Stimulated activated CD8-positive, alpha-beta memory T cell treated with anti-CD3 and anti-CD28 coated beads, Interleukin-7, amount 100 ng/mL, for 4 hours (primary cell): ENCODE data around the gene CCDC194.

Experiments
- DNase-seq, 2 donors: peaks; one replicate each; pipeline ENCODE4 v3.0.0-alpha.2; 2020; ENCODE audit warnings: low read depth in 2 of 2

Gene CCDC194

DNA sequence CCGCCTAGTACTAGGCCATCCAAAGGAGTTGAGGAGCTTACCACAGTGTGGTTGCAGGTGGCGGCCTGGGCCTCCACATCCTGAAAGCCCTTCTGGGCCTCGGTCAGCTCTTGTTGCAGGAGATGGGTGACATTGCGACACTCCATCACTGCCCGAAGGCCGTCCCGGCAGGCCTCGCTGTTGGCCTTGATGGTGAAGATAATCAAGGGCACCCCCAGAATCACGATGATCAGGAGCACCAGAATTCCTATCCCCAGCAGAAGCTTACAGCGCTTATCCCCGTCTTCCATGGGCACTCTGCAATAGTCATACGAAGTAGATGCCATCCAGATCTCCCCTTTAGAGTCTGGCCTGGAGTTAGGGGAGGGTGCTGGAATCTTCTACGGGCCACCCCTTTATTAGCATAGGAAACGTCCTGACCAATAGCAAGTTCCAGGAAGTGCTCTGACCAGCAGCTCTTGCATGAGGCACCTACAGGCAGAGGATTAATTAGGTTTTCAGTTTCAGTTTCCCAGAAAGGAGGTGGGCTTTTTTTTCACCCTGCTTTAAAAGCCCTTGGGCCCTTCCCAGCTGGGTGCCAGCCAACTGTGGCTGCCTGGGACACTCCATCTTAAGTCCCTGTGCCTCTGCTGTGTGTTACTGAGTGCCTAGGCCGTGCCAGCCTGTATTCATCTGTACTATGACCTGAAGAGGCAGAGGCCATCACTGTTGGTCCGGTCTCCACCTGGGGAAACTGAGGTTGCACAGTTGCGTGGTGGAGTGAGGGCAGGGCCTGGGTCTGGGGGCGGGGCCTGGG, 11.5 kb upstream of the CCDC194 start, which contains the start of gene BST2:
BST2 (minus strand) TSS at position 381 of the 796 bp plus-strand sequence; CDS start at position 326, 55 bp downstream.
- DNase-seq = peak in 1 of 2 donors; percentile 36

- no peak for DNase-seq
Observed at GRCh38 chr19:17404621-17405249, 10.7 kb upstream of the CCDC194 start.

DNA sequence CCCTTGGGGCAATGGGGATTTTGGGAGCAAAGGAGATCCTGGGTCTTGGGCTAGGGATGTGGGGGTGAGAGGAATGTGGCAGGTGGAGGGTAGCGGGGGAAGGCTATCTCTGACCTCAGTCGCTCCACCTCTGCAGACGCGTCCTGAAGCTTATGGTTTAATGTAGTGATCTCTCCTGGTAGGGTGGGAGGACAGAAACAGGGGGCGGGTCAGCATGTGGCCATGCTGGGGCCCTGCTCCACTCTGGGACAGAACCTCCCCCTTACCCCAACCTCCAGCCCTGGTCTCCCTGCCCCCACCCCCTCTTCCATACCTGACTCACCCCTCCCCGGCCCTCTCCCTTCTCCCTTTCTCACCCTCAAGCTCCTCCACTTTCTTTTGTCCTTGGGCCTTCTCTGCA, 10.0 kb upstream of the CCDC194 start:
- no peak for DNase-seq

- no peak for DNase-seq
Observed at GRCh38 chr19:17402982-17403855, 9.2 kb upstream of the CCDC194 start.

DNA sequence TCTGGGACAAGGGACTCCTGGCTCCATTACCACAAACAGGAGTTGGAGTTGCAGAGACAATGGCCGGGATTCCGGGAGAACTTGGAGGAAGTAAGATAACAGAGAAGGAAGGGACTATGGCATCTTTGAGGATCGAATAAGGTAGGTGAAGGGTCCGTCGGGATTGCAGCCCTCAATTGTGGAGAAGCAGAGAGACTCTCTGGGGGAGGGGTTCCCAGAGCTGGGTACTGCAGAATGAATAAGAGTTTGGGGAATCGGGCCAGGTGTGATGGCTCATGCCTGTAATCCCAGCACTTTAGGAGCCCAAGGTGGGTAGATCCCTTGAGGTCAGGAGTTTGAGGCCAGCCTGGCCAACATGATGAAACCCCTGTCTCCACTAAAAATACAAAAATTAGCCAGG, 7.6 kb upstream of the CCDC194 start:
- no peak for DNase-seq

DNA sequence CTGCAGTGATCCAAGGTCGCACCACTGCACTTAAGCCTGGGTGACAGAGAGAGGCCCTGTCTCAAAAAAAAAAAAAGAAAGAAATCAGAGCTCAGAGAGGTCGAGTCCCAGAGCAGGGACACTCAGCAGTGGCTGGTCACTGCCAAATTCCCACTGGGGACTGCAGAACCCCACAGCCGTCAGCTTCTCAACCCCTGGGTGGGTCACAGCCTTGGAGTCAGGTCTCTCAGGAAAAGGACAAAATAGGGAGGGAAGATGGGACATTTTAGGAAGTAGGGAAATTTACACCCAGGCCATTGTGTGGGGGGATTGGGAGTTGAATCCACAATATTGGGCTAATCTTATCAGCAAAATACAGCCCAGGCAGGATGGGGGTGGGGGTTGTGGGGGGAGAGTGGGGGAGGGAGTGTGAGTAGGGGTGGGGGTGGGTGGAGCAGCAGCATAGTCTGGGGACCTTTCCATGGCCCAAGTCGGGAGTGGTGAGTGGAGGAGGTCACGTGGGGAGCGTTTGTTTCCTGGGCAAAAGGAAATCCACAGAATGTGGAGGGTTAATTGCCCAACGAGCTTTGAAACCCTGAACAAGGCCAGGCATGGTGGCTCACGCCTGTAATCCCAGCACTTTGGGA, 5.0 kb upstream of the CCDC194 start:
- no peak for DNase-seq

DNA sequence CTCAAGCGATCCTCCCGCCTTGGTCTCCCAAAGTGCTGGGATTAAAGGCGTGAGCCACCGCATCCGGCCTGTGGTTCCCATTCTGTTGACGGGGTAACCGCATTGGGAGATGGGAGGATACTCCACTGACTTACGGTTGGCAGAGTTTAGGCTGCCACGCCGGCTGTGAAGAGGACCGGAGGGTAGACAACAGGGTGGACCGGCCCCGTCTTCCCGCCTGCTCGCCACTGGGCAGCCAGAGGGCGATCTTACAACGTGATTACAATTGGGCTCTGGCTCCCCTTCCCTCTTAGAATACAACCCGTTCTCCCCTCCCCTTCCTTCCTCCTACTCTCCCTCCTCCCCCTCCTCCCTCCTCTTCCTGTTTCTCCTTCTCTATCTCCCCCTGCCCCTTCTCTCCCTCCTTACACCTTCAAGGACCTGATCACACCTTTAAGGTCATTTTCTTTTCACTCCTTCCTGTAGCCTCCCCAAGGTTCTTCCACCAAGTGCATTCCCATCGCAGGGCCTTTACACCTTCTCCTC, 957 bp upstream of the CCDC194 start:
- peak in 1 of 2 donors; percentile 40 for DNase-seq

- no peak for DNase-seq
Observed at GRCh38 chr19:17393002-17393401, 994 bp downstream of the CCDC194 start.

DNA sequence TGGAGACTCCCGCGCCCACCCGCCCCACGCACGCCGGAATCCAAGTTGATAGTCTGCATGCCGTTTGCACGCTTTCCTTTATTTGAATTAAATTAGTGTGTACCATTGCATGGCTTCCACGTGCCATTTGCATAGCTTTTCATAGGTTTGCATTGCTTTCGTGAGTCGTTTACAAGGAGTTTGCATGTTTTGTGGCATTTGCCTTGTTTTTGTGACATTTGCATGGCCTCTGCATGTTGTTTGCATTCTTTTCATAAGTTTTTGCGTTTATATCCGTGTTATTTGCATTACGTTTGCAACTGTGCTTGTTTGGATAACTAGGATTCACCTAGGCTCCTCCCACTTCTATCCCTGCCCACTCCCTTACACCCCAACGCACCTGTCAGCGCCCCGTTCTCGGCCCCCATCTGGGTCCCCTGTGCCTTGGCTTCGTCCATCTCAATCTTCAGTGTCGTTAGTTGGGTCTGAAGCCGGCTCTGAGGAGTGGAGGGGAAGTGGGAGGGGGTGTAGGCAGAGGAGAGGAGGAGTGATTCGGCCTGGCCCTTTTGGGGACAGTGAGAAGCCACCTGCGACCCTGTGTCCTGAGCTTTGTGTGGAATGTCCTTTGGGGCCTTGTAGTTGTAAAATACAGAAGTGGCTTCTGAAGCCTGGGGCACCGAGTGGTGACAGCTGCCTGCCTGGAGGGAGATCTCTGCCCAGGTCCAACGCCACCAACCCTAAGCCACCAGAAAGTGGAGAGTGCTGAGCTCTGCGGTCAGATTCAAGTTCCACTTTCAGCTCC, 2.4 kb downstream of the CCDC194 start:
- no peak for DNase-seq

DNA sequence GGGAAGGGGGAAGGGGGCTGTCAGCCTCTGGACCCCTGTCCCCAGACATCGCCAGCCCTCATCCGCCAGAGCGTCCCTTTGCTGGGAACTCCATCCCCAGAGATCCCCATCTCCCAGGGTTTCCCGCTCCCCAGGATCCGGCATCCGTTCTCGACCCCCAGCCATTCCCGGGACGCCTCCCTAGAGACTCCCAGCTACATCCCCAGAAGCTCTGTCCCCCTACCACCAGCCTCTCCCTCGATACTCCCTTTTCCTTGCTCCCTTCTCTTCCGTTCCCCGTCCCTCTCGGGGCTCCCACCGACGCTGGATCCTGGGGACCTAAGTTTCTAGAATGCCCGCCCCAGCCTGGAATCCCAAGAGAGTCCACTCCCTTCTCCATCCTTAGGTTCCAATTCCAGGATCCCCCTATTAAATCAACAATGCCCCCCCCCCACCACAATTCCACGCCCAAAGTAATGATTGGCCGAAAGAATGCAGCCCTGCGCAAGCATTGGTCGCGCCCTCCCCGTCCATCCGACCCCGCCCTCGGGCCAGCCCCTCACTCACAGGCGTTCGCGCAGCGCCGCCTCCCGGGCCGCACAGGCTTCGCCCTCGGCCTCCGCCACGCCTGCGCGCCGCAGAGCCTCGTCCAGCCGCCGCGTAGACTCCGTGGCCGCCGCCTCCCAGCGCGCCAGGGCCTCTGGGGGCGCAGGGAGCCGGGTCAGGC, 3.2 kb downstream of the CCDC194 start:
- peak; percentile 64 to 84 for DNase-seq

- DNase-seq = no peak
Observed at GRCh38 chr19:17389957-17390664, 3.9 kb downstream of the CCDC194 start.

GRCh38 chr19:17389288-17389687, 4.7 kb downstream of the CCDC194 start:
- DNase-seq = no peak

DNA sequence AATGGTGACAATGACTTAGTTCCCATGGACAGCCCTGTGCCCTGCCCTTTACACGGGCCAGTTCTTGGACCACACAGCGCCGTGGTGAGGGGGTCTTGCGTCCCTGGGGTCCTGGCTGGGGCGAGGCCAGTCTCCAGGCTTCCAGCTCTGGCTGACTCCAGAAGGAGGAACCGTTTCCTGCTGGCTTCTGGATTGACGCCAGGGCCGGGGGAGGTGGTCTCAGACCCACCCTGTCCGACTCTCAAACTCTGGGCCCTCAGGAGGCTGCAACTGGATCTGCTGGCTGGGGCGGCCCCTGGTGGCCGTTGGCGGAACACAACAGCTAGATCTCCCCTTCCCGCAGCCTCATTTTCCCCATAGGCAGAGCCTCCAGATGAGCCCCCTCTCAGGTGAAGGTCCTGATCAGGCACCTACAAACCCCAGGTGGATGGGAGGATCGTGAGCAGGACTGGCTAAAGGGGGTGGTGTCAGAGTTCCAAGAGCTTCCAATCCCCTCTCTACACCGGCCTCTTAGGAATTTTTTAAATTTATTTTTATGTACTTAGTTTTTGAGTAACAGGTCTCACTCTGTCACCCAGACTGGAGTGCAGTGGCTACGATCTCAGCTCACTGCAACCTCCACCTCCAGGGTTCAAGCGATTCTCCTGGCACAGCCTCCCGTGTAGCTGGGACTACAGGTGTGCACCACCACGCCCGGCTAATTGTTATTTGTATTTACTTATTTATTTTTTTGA, 8.0 kb downstream of the CCDC194 start:
- peak; percentile 26 to 45 for DNase-seq

- no peak for DNase-seq
Observed at GRCh38 chr19:17380426-17381138, 13.4 kb downstream of the CCDC194 start.

DNA sequence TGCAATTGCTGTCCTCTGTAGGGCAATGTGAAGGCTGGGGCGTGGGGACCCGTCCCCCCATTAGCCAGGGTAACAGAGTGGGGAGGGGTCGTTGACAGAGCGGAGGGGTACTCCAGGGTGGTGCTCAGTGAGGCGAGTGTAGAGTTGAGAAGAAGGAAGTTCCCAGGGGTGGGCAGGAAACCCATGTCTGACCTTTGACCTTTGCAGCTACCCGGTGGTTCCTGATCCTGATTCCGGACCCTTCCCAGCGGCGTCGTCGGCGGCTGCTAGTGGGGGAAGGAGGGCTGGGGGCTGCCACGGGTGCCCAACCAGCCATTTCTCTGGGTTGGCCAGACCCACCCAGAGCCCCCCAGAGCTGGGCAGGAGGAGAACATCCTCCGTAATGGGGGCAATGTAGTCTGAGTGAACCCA, 14.8 kb downstream of the CCDC194 start:
- no peak for DNase-seq

- DNase-seq = no peak
Observed at GRCh38 chr19:17378271-17378670, 15.7 kb downstream of the CCDC194 start.

GRCh38 chr19:17376935-17377600, 16.9 kb downstream of the CCDC194 start, which contains the start of gene PLVAP:
Gene PLVAP (minus strand): TSS chr19:17377342. CDS start chr19:17377288, 54 bp downstream.
- no peak for DNase-seq
